CD4-positive, alpha-beta T cell treated with Interleukin-4 for 1 hour (primary cell): ENCODE results near the gene NETO1.

Source experiments
- DNase-seq, 2 donors: peaks; one replicate each; pipeline ENCODE4 v3.0.0-alpha.2; 2020 to 2022

NETO1 gene

DNA sequence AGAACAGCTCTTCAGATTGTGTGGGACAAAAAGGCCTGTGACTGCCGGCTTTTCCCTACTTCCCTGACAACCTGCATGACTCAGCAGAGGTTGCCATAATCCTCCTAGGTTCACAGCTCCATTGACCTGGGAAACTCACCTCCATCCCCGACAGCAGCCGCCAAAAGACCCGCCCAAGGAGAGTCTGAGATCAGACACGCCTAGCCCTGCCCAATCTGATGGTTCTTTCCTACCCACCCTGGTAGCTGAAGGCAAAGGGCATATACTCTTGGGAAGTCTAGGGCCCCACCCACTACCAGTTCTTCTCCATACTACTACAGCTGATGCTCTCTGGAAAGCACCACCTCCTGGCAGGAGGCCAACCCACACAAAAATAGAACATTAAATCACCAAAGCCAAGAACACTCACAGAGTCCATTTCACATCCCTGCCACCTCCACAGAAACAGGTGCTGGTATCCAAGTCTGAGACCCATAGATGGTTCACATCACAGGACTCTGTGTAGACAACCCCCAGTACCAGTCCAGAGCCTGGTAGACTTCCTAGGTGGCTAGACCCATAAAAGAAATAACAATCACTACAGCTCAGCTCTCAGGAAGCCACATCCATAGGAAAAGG lies 140.6 kb downstream of the NETO1 start:
- DNase-seq: no peak

DNA sequence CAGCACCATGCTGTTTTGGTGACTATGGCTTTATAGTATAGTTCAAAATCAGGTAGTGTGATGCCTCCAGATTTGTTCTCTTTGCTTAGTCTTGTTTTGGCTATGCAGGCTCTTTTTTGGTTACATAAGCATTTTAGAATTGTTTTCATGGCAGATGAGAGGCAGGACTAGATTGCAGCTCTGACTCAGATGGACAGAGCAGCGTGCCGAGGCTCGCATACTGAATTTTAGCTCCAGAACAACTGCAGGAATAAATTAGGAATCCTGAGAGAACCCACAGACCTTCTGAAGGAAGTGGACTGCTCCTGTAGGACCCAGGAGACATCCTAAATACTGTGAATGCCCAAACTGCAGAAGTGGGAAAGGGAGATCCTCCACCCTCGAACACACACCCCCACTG lies 141.6 kb downstream of the NETO1 start:
- no peak for DNase-seq

DNA sequence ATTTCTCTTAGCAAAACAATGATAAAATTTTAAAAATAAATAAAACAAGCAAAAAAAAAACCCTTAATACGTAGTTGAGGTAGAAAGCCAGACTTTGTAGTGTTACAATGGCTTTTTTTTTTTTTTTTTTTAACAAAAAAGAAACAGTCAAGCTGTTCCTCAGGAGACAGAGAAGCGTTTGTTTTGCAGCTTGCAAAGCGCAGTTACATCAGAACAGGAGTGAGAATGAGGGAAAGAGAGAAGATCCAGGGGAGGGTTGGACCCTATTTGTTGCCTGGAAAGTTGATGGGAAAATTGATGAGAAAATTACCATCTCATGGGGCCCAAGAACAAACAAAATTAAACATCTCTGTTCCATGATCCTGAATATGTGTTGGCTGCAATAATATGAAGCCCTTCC lies 146.5 kb downstream of the NETO1 start:
- no peak for DNase-seq

DNA sequence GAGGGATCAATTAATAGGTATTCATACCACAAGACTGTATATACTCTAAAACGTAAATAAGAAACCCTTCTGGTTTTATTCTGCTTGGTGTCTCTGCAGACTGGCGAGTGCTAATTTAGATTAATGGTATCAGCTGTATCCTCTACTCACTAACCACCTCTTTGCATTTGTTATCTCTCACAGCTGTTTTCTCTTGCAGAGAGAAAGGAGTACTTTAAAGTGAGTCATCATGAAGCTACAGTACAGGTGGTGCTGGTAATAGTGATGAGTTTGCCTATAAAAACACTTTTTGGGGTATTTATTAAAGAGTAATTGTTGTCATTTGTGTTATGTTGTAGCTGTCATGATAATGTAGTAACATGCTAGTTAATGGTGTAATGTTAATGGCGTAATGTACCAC lies 147.7 kb downstream of the NETO1 start:
- no peak for DNase-seq

DNA sequence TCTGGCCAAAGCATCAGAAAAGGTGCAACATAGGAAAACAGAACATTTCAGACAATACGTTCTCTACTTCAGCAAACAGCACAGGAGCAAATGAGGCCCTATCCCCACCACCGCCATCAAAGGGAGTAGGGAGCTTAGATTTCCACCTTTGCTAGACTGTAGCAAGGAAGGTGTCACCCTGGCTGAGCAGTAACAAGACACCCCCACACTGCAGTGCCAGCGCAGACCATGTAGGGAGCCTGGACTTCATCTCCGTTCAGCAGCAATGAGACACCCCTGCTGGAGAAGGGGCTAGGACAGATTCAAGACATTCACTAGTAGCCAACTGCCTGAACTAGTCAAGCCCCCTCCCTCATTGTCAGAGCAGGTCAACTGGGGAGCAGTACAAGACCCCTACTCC lies 163.6 kb downstream of the NETO1 start:
- no peak for DNase-seq

DNA sequence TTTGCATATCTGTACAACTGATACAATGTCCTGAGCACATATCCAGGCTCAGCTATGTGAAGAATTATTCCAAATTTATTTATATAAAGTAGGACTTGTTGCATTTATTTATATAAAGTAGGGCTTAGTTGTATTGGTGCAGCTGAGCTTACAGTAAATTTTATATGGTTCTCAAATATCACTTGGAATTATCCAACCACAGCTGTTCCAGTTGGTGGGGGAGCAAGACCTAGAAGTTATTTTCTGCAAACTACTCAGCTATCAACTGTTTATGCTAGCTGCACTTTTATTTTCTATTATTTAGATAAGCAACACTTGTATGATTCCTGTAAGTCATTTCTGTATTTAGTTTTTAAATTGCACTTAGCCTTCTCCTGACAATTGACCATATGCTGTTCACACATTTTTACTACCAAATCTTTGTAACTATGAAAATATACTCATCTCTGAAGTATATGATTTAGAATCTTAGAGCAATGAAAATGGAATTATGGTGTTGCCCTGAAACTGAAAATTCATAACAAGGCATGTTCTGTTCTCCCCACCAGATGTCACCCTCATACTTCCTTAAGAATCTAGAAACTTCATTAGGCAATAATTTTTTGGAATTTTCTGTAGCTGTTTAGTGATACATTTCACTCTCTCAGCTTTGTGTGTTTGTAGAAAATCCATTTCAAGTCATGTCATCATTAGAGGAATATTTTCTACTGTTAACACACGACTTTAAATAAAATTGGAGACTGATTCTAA lies 166.7 kb downstream of the NETO1 start:
- no peak for DNase-seq

DNA sequence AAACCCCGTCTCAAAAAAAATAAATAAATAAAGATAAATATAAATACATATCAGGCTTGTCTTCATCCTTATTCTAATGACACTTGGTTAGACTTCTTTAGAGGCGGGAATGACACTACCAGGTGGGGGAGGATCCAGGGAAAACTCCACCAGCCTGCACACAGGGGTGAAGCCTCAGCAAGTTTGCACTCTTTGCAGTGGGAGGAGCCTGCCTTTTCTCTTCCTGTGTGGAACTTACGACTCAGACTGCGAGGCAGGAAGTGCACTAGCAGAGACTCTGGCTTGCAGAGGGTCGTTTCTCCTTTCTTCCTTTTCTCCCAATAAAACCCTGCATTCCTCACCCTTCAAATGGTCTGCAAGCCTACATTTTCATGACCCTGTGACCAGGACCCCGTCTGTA lies 170.1 kb downstream of the NETO1 start:
- no peak for DNase-seq

DNA sequence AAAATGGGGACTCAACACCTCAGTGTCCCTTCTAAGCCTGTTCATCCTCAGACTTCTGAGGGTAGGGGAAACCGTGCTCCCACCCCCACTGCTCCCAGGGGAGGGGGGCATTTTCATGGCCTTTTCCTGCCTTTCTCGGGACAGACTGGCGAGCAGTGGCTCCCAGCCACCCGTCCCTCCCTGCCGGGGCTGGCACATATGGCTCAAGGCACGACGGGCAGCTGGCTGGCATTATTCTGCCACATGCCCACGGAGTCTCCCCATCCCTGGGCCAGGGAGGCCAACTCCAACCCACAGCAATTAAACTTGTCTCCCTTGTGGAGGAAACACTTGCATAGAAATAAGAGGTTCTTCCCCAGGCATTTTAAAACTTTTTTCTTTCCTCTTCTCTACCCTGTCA lies 175.2 kb downstream of the NETO1 start:
- DNase-seq: no peak
